Vagina (tissue), 2 donors: Measurements from ENCODE around the gene A2M.

Experiments used
- POLR2A ChIP-seq, 2 donors: fragments of 450-650 bp; IDR thresholded peaks; one replicate each; pipeline ENCODE4 v1.6.1; 2017; ENCODE audit warnings: antibody characterized with exemption in 2 of 2, mild to moderate bottlenecking in 2 of 2, moderate library complexity in 2 of 2
- POLR2AphosphoS5 ChIP-seq, 2 donors: sonication (generic); formaldehyde crosslinking; IDR thresholded peaks; one replicate each; pipeline ENCODE4 v1.9.0; 2017; ENCODE audit warnings: antibody characterized with exemption in 2 of 2, mild to moderate bottlenecking in 2 of 2, low read depth in 1 of 2; ENCODE audit not compliant: insufficient read depth in 1 of 2
- TF ChIP-seq, protein P1 (sequence below), 3 experiments: fragments of 450-650 bp in 2 of 3; fragments of 200-600 bp in 1 of 3; sonication (generic) in 1 of 3; IDR thresholded peaks; one replicate each; pipeline ENCODE4 v1.5.1; 2017 to 2019; ENCODE audit warnings: antibody characterized with exemption in 3 of 3, mild to moderate bottlenecking in 2 of 3, moderate library complexity in 2 of 3

DNA sequence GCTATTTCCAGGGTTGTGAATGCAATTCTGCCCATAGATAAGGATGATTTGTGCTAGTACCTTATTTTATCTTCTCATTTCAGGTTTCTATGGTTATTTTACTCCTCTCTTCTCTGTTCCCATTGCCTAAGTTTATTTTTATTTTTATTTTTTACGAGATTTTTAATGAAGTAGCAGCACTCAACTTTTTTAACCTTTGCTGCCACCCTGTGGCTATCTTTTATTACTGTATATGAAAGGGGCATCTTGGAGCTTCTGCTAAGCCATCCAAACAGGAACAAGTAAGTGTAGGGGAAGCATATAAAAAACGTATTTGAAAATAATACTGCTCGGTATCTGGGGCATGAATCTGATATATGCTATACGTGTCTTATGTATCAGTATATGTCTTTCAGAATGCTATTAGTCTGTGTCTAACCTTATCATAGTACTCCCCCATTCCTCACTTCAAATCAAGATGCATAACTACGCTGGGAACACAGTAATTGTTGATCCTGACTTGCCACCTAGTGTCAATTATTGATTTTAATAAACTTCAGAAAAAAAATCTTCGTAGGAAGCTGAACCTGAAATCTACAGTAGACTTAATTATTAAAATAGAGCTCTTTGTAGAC is 66.1 kb downstream of the A2M start:
- TF ChIP-seq, protein P1, sequence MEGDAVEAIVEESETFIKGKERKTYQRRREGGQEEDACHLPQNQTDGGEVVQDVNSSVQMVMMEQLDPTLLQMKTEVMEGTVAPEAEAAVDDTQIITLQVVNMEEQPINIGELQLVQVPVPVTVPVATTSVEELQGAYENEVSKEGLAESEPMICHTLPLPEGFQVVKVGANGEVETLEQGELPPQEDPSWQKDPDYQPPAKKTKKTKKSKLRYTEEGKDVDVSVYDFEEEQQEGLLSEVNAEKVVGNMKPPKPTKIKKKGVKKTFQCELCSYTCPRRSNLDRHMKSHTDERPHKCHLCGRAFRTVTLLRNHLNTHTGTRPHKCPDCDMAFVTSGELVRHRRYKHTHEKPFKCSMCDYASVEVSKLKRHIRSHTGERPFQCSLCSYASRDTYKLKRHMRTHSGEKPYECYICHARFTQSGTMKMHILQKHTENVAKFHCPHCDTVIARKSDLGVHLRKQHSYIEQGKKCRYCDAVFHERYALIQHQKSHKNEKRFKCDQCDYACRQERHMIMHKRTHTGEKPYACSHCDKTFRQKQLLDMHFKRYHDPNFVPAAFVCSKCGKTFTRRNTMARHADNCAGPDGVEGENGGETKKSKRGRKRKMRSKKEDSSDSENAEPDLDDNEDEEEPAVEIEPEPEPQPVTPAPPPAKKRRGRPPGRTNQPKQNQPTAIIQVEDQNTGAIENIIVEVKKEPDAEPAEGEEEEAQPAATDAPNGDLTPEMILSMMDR (IDR thresholded peaks at IDR 0.05): peak in 2 of 3 experiments; percentile 18 to 36
- TF ChIP-seq POLR2A (IDR thresholded peaks at IDR 0.05) (no peak), POLR2AphosphoS5 (IDR thresholded peaks at IDR 0.05; ENCODE audit: insufficient read depth in 1 of 2, low read depth in 1 of 2) (no peak)
